Right forelimb (tissue), 1 donor: ENCODE data around the gene CACNA1G.

Experiments used
- DNase-seq: peaks from one replicate; pipeline ENCODE4 v3.0.0-alpha.2; 2018

Gene CACNA1G

DNA sequence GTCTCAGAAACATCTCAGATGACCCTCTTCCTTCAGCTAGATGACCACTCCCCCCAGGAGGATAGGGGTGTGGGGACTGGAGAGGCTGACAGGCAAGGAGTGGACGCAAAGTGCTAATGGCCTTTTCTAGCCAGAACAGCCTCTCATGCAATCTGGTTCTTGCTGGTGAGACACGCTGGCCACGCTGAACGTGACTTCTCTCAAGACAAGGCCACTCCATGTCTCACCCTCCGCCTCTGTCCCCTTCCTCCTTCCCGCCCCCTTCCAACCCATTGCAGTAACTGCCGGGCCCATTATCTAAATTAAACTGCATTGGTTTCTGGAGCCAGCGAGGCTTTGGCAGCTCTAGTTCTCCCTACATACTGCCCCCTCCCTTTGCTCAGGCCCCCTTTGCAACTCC is 9.5 kb downstream of the CACNA1G start:
- no peak for DNase-seq

DNA sequence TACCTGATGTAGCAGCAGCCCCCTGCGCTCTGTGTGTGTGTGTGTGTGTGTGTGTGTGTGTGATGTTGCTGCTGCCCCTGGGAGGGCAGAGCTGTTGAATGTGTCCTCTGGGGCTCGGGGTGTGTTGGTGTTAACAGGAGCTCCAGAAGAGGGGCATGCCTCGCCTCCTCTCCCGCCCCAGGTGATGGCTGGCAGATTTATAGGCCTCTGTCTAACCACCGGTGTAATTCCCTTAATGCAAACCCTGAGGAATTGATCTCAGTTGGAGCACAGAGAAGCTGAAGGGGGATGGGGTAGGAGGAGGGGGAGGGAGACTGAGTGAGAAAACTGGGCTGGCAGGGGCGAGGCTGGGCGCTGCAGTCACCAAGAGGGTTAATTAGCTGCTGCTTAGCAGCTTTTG is 10.0 kb downstream of the CACNA1G start:
- no peak for DNase-seq

DNA sequence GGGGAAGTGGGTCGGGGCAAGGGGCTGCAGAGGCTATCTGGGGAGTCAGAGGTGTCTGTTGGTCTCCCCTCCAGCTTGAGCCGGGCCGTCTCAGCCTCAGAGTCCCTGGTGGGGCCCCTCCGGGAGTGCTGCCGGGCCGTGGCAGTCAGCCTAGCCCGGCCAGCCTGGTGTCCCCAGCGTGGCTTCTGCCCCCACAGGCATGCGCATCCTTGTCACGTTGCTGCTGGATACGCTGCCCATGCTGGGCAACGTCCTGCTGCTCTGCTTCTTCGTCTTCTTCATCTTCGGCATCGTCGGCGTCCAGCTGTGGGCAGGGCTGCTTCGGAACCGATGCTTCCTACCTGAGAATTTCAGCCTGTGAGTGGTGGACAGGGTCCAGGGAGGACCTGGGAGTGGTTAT is 11.2 kb downstream of the CACNA1G start:
- DNase-seq = no peak

GRCh38 chr17:50572541-50572940 is 12.0 kb downstream of the CACNA1G start:
- DNase-seq = no peak

GRCh38 chr17:50573866-50574611 is 13.5 kb downstream of the CACNA1G start:
- no peak for DNase-seq

GRCh38 chr17:50575581-50576210 is 15.2 kb downstream of the CACNA1G start:
- no peak for DNase-seq

DNA sequence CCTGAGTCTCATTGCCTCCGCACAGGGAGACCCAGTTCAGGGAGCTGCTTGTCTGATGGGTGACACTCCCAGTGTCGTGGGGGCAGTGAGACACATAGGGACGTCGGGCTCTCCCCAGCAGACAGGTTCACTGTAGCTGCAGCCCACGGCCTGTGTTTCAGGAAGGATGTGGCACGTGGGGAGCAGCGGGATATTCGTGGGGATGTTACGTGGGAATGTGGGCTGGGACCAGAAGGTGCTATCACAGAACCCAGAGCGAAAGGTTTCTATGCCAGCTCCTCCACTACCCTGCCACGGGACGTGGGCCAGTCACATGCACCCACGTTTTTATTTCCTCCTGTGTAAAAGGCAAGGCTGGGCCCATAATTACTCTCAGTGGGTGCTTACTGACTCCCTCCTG is 16.3 kb downstream of the CACNA1G start:
- DNase-seq = no peak

GRCh38 chr17:50577451-50577954 is 17.0 kb downstream of the CACNA1G start:
- no peak for DNase-seq

DNA sequence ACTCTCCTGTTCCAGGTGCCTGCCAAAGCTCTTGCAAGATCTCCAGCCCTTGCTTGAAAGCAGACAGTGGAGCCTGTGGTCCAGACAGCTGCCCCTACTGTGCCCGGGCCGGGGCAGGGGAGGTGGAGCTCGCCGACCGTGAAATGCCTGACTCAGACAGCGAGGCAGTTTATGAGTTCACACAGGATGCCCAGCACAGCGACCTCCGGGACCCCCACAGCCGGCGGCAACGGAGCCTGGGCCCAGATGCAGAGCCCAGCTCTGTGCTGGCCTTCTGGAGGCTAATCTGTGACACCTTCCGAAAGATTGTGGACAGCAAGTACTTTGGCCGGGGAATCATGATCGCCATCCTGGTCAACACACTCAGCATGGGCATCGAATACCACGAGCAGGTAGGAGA is 17.7 kb downstream of the CACNA1G start:
- DNase-seq = no peak

GRCh38 chr17:50579399-50579798 is 18.9 kb downstream of the CACNA1G start:
- DNase-seq = no peak

- no peak for DNase-seq
These were observed 20.1 kb downstream of the CACNA1G start for GRCh38 chr17:50580646-50581045.

DNA sequence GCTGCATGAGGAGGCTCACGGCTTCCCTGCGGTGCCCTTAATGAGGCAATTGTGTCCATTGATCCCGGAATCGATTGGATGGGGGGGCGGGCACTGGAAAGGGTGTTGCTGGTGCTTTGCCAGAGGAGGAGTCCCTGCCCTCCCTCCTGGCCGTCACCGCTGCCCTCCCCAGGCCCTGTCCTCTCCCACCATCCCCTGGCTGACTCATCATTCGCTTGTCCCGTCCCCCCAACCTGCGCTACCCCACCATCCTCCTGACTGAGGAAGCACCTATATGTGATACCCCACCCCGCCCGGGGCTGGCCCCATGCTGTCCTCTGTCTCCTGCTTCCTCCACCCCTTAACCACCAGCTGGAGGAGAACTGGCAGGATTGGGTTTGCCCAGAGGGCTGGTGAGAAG is 20.8 kb downstream of the CACNA1G start:
- DNase-seq = no peak

GRCh38 chr17:50582741-50583140 is 22.2 kb downstream of the CACNA1G start:
- DNase-seq = no peak

DNA sequence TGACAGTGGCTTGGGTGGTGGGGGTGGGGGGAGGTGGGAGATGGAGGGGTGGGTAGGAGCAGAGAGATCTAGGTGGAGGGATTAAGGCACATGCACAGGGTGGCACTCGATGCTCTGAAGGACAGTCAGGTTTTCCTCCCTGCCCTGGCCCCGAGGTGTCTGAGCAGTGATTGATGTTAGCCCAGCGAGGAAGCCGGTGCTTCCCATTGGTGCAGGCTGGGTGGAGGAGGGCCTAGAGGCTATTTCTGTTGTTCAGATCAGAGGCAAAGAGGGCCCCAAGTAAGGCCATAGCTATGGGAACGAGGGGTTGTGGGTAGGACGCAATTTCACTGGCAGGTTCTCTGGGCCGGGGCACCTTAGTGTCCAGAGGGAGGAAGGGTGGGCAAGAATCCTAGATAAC is 23.1 kb downstream of the CACNA1G start:
- no peak for DNase-seq

DNA sequence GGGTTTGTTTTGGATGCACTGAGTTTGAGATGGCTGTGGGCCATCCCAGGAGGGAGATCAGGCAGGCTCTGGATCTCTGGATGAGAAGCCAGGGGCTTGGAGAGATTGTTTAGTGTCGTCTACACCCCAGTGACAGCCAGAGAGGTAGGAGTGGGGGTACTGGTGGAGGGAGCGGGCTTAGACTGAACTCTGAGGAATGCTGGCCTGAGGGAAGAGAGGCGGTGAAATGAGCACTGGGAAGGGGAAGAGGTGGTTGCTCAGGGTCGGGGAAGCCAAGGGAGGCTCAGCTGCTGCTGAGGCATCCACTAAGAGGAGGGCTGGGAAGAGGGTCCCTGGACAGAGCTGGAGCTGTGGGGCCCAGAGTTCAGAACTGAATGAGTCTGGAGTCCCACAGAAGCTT is 23.6 kb downstream of the CACNA1G start:
- DNase-seq = no peak

GRCh38 chr17:50584749-50585148 is 24.2 kb downstream of the CACNA1G start:
- no peak for DNase-seq

DNA sequence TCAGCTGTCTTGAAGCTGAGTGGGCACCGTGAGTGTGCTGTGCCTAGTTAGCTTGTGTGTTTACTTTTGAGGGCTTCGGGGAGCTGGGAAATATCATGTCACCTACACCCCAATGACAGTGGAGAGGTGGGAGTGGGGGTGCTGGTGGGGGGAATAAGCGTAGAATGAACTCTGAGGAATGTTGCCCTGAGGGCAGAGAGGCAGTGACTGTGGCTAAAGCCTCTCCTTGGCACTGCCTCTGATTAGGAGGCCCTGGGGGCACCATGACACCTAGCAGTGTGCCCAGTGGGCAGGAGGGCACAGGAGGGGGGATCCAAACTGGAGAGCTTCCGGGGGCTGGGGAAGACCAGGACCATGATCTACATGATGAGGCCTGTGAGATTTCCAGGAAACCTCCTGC is 24.8 kb downstream of the CACNA1G start:
- DNase-seq = no peak

DNA sequence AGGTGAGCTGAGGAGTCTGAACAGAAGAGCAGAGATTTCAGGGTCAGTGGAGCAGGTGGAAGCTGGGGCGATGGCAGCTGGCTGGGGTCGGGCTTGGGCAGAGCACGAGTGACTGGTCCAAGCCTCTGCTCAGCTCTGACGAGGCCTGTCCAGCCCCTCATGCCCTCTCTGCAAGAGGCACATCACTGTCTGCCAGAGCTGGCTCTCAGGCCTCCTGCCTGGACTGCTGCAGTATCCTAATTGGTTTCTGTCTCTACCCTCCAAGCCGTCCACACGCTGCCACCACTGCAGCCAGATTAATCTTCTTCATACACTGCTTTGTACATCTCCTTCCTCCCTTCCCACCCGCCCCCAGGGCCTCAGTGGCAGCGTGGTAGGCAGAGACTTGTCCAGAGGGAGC is 25.4 kb downstream of the CACNA1G start:
- no peak for DNase-seq

GRCh38 chr17:50586421-50587247 is 26.1 kb downstream of the CACNA1G start:
- DNase-seq = no peak

DNA sequence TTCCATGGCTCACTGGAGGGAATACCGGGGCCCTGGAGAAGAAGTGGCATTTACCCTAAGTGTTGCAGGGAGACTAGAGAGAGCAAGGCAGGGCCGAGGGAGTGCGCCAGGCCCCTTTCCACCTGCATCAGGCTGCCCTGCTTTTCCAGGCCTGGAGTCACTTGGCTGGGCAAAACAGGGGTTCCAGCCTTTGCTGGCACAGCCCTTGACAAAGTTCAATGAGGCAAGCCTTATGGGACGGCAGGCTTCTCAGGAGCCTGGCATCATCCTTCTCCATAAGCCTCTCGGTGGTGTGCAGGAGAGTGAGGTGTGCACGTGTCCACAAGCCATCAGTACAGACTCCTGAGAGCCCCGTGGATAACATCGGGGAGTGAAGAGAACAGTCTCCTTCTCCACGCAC is 27.1 kb downstream of the CACNA1G start:
- DNase-seq = no peak

- DNase-seq = no peak
These were observed 28.0 kb downstream of the CACNA1G start for GRCh38 chr17:50588391-50589049.

- DNase-seq = no peak
These were observed 28.7 kb downstream of the CACNA1G start for GRCh38 chr17:50589095-50589705.
